ENCODE measurements around the gene NPFFR1.

- no peak for TF ChIP-seq POLR2AphosphoS5 (IDR thresholded peaks at IDR 0.05; ENCODE audit: borderline replicate concordance, low read depth, low read length)
- TF ChIP-seq EZH2 (IDR thresholded peaks at IDR 0.05): no peak
These were observed 10.9 kb downstream of the NPFFR1 start for GRCh38 chr10:70272925-70273316.
